ENCODE data around the gene NTNG2. TPM values are rescaled to one million over a fixed set of nuclear protein-coding genes. Genes with fewer than 3 reads are reported as not detected.
A peak's percentile ranks its signal among the peaks of the same experiment; 100 is the strongest.

Gene NTNG2
- total and polyA plus RNA-seq, 9 of the 15 experiments (the other 6 are each of a cell fraction or from before 2014, with no cell fraction given), result 0.01 to 0.11 (median 0.09) TPM; not detected in 6

GRCh38 chr9:132260846-132261245 lies 99.0 kb downstream of the NTNG2 start:
- TF ChIP-seq, protein P1, sequence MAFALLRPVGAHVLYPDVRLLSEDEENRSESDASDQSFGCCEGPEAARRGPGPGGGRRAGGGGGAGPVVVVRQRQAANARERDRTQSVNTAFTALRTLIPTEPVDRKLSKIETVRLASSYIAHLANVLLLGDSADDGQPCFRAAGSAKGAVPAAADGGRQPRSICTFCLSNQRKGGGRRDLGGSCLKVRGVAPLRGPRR (CRISPR knock-in tag; IDR thresholded peaks at IDR 0.05), result no peak
- TF ChIP-seq POLR2AphosphoS2 (IDR thresholded peaks at IDR 0.05; ENCODE audit: low read length) (peak; percentile 70; the same call in 1 of the 2 replicates), POLR2A (conservative IDR thresholded peaks at IDR 0.05) (no peak)
- H2AFZ ChIP-seq (ENCODE audit: low read depth, low read length), result no peak overlapping the region
- no peak overlapping the region for H3K4me3 ChIP-seq
- H3K9me3 ChIP-seq (replicated peaks; ENCODE audit: control insufficient read depth, insufficient read depth, low read depth, low read length), result no peaks in the 10 kb centered on the region
- no peak for FAIRE-seq
- no peak overlapping the region for H3K4me2 ChIP-seq (ENCODE audit: insufficient read depth, low read length)
- H3K9me1 ChIP-seq (ENCODE audit: control insufficient read depth, insufficient read depth, low read length), result peaks cover 3% of the 10 kb centered on the region
- H3K36me3 ChIP-seq (ENCODE audit: control insufficient read depth, insufficient read depth, low read length), result peaks cover 31% of the 10 kb centered on the region; the same call in 2 of the 3 replicates
- BruUV-seq (replicated peaks), result no TSS peak
- H3K27me3 ChIP-seq (ENCODE audit: control insufficient read depth in 2 of 2, insufficient read depth in 2 of 2, low read length in 2 of 2), result no peaks in the 10 kb centered on the region
- no peak for DNase-seq (ENCODE audit: extremely low read depth in 1 of 4, low spot score in 3 of 4)
- intact Hi-C loops (cut with micrococcal nuclease), result no loop called here
- CTCF ChIA-PET (ENCODE audit: low intra/inter-chr PET ratio), result no interaction called here
- peaks cover 4% of the 10 kb centered on the region; the same call in 1 of the 2 replicates for H4K20me1 ChIP-seq (replicated peaks; ENCODE audit: control insufficient read depth, insufficient read depth, low read length)
- POLR2A ChIA-PET, result no interaction called here
- no peaks in the 10 kb centered on the region for H3K79me2 ChIP-seq (ENCODE audit: control insufficient read depth, insufficient read depth, low read length)
- in situ Hi-C loops (cut with MboI), result no loop called here
- H3K27ac ChIP-seq (ENCODE audit: extremely low read depth, low read depth, low read length), result no peak overlapping the region
- WGBS (ENCODE audit: insufficient coverage, low coverage, missing lambda C conversion rate), result 48% methylated on average over 3 of the region's 3 CpGs
- ATAC-seq, result no peak
- no peak overlapping the region for H3K9ac ChIP-seq (ENCODE audit: insufficient read depth in 1 of 2, low read depth in 2 of 2, low read length in 2 of 2)
- peaks cover 0 to 14% of the 10 kb centered on the region in 2 experiments; a peak in 3 of 5 replicates for H3K4me1 ChIP-seq (replicated peaks in 1 of 2; ENCODE audit: control insufficient read depth in 2 of 2, insufficient read depth in 2 of 2, low read length in 2 of 2)

DNA sequence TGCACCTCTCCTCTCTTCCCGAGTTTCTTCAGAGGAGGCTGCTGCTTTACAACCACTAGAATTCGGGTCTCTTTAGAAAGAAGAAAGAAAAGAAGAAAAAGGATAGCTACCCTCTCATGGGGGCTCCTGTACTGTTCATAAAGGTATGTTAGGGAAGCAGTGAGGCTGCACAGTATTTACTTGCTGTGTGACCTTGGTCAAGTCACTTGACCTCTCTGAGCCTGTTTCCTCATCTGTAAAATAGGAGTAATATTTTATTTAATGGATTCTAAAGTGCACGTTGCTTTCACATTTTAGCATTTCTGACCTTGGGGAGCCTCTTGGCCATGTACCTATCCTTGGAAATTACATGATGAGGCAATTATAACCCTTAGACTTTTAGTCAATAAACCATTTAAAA lies 104.2 kb downstream of the NTNG2 start:
- no peak for ATAC-seq
- WGBS (ENCODE audit: insufficient coverage, low coverage, missing lambda C conversion rate), result 85% methylated on average over 3 of the region's 3 CpGs
- no peak overlapping the region for H2AFZ ChIP-seq (ENCODE audit: low read depth, low read length)
- peaks cover 4% of the 10 kb centered on the region for H3K9me1 ChIP-seq (ENCODE audit: control insufficient read depth, insufficient read depth, low read length)
- no TSS peak for BruUV-seq (replicated peaks)
- H3K4me1 ChIP-seq (replicated peaks in 1 of 2; ENCODE audit: control insufficient read depth in 2 of 2, insufficient read depth in 2 of 2, low read length in 2 of 2), result no peaks in the 10 kb centered on the region
- H3K27me3 ChIP-seq (ENCODE audit: control insufficient read depth in 2 of 2, insufficient read depth in 2 of 2, low read length in 2 of 2), result no peaks in the 10 kb centered on the region
- ChIA-PET CTCF (ENCODE audit: low intra/inter-chr PET ratio) (no interaction called here), POLR2A (no interaction called here)
- no peak for DNase-seq (ENCODE audit: extremely low read depth in 1 of 4, low spot score in 3 of 4)
- no peak overlapping the region for H3K4me2 ChIP-seq (ENCODE audit: insufficient read depth, low read length)
- peaks cover 81% of the 10 kb centered on the region for H3K36me3 ChIP-seq (ENCODE audit: control insufficient read depth, insufficient read depth, low read length)
- no peaks in the 10 kb centered on the region; the same call in 1 of the 2 replicates for H3K9me3 ChIP-seq (replicated peaks; ENCODE audit: control insufficient read depth, insufficient read depth, low read depth, low read length)
- H4K20me1 ChIP-seq (replicated peaks; ENCODE audit: control insufficient read depth, insufficient read depth, low read length), result peaks cover 1% of the 10 kb centered on the region; the same call in 1 of the 2 replicates
- intact Hi-C loops (cut with micrococcal nuclease), result no loop called here
- in situ Hi-C loops (cut with MboI), result no loop called here
- no peak overlapping the region for H3K9ac ChIP-seq (ENCODE audit: insufficient read depth in 1 of 2, low read depth in 2 of 2, low read length in 2 of 2)
- no peak overlapping the region for H3K27ac ChIP-seq (ENCODE audit: extremely low read depth, low read depth, low read length)
- no peak for FAIRE-seq
- H3K4me3 ChIP-seq, result no peak overlapping the region
- H3K79me2 ChIP-seq (ENCODE audit: control insufficient read depth, insufficient read depth, low read length), result no peaks in the 10 kb centered on the region
- no peak for TF ChIP-seq HDAC2 (IDR thresholded peaks at IDR 0.05)
- no peak for TF ChIP-seq ZFPM2 (CRISPR knock-in tag; IDR thresholded peaks at IDR 0.05)
- no peak for TF ChIP-seq RHOXF2B (CRISPR knock-in tag; conservative IDR thresholded peaks at IDR 0.05)
- TF ChIP-seq ZC3H8 (IDR thresholded peaks at IDR 0.05), result no peak
- no peak for TF ChIP-seq KLF1 (tag; IDR thresholded peaks at IDR 0.05)
- peak; percentile 99 for TF ChIP-seq RBM25 (IDR thresholded peaks at IDR 0.05; ENCODE audit: low read depth, low read length, severe bottlenecking)
- no peak for TF ChIP-seq PRMT5 (CRISPR knock-in tag; IDR thresholded peaks at IDR 0.05)
- TF ChIP-seq ZNF79 (CRISPR knock-in tag; IDR thresholded peaks at IDR 0.05; ENCODE audit: low read depth), result no peak
- TF ChIP-seq CBX8 (IDR thresholded peaks at IDR 0.05; ENCODE audit: borderline replicate concordance, extremely low read depth, low read depth, low read length, poor library complexity, severe bottlenecking), result no peak
- TF ChIP-seq BCOR (IDR thresholded peaks at IDR 0.05), result peak; percentile 90
- TF ChIP-seq, protein P2, sequence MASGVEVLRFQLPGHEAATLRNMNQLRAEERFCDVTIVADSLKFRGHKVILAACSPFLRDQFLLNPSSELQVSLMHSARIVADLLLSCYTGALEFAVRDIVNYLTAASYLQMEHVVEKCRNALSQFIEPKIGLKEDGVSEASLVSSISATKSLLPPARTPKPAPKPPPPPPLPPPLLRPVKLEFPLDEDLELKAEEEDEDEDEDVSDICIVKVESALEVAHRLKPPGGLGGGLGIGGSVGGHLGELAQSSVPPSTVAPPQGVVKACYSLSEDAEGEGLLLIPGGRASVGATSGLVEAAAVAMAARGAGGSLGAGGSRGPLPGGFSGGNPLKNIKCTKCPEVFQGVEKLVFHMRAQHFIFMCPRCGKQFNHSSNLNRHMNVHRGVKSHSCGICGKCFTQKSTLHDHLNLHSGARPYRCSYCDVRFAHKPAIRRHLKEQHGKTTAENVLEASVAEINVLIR (CRISPR knock-in tag; IDR thresholded peaks at IDR 0.05), result no peak
- TF ChIP-seq ZNF324 (CRISPR knock-in tag; IDR thresholded peaks at IDR 0.05), result no peak
- TF ChIP-seq ILK (tag; IDR thresholded peaks at IDR 0.05; ENCODE audit: borderline replicate concordance, low read depth), result no peak
- no peak for TF ChIP-seq RNF2 (IDR thresholded peaks at IDR 0.05)
